Measurements from ENCODE around the gene NDUFS4.

DNA sequence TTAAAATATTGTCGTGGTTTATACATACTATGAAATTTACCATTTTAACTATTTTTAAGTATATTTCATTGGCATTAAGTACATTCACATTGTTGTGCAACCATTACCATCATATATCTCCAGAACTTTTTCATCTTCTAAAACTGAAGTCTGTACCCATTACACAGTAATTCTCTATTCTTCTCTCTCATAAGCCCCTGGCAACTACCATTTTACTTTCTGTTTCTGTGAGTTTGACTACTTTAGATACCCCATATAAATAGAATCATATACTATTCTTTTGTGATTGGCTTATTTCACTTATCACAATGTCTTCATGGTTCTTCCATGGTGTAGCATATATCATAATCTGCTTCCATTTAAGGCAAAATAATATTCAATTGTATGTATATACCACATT lies 30.3 kb downstream of the NDUFS4 start:
- TF ChIP-seq, protein P1, sequence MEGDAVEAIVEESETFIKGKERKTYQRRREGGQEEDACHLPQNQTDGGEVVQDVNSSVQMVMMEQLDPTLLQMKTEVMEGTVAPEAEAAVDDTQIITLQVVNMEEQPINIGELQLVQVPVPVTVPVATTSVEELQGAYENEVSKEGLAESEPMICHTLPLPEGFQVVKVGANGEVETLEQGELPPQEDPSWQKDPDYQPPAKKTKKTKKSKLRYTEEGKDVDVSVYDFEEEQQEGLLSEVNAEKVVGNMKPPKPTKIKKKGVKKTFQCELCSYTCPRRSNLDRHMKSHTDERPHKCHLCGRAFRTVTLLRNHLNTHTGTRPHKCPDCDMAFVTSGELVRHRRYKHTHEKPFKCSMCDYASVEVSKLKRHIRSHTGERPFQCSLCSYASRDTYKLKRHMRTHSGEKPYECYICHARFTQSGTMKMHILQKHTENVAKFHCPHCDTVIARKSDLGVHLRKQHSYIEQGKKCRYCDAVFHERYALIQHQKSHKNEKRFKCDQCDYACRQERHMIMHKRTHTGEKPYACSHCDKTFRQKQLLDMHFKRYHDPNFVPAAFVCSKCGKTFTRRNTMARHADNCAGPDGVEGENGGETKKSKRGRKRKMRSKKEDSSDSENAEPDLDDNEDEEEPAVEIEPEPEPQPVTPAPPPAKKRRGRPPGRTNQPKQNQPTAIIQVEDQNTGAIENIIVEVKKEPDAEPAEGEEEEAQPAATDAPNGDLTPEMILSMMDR (IDR thresholded peaks at IDR 0.05): no peak
- no peak for TF ChIP-seq POLR2A (IDR thresholded peaks at IDR 0.05)
